ENCODE measurements around the gene CARHSP1.

Gene CARHSP1

DNA sequence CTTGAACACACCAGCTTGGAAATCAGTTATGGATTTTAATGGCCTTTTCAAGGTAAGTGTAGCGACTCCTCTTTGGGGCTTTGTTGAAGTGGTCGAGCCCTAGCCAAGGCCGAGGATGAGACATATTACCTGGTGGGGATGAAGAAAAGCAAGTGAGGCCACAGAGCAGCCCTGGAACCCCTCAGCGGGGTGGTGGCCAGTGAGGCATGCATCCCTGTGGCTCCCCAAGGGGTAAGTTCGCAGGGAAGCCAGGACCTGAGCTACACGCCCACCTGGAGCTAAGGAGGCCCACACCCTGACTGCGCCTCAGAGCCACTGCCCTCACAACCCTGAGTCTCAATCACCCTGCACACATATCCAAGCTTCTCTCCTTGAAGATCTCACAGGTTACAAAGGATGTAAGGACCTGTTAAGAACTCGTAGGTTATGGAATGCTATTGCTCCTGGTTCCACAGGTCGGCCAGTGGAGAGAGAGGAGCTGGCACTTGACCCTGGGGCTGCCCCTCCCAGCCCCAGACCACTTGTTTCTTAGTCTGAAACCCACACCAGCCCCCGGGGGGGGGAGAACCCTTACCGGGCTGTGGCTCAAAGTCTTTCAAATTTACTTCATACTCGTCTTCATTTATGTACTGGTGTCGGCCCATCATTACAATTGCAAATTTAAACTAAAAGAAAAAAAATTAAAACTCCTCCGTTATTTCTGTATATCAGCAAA, 25.3 kb upstream of the CARHSP1 start:
- no peak for DNase-seq (ENCODE audit: extremely low spot score)
- no peak for TF ChIP-seq ARNT (IDR thresholded peaks at IDR 0.05)
- TF ChIP-seq FOXK2 (IDR thresholded peaks at IDR 0.05): no peak
- ChIA-PET POLR2A (no interaction called here), CTCF (no interaction called here)

DNA sequence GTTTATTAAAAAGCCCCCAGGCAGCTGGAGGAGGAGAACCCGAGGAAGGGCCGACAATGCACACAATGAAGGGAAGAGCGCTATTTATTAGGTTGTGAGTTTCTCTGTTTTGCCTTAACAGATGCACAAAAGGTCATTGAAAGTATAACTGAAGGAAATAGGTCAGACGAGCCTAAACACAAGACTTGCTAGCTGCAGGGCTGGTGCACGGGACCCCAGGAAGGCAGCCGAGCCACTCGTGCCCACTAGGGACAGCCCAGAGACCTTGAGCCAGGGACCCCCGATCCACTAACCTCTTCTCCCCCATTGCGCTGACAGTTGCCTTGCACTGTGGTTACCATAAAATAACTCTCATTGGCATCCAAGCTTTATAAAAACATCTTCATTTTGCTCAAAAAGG, 24.6 kb upstream of the CARHSP1 start:
- POLR2A ChIA-PET: no interaction called here
- DNase-seq (ENCODE audit: extremely low spot score): no peak
- CTCF ChIA-PET: no interaction called here
- TF ChIP-seq, protein P1, sequence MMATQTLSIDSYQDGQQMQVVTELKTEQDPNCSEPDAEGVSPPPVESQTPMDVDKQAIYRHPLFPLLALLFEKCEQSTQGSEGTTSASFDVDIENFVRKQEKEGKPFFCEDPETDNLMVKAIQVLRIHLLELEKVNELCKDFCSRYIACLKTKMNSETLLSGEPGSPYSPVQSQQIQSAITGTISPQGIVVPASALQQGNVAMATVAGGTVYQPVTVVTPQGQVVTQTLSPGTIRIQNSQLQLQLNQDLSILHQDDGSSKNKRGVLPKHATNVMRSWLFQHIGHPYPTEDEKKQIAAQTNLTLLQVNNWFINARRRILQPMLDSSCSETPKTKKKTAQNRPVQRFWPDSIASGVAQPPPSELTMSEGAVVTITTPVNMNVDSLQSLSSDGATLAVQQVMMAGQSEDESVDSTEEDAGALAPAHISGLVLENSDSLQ (IDR thresholded peaks at IDR 0.05): no peak

DNA sequence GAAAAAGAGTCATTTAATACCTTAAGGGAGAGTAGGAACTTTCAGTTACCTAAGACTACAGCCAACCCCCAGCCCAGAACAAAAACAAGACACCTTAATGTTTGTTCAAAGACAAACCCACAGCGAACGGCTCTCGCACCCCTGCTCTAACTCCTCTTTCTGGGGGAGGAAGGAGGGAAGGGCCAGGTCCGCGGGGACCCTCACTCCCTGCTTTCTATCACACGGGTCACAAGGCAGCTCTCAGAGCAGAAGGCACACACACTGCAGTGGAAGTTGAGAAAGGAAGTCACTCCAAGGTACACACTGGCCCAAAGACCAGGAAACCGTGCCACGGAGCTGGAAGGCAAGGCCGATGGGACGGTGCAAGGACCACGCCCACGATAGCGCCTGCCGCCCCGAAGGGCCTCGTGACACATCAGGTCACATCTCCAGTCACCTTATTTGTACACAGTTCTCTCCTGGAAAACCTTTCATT, 23.3 kb upstream of the CARHSP1 start:
- ChIA-PET CTCF (no interaction called here), POLR2A (no interaction called here)
- TF ChIP-seq ARNT (IDR thresholded peaks at IDR 0.05) (no peak), ELF4 (IDR thresholded peaks at IDR 0.05) (no peak), FOXK2 (IDR thresholded peaks at IDR 0.05) (no peak), FOXM1 (IDR thresholded peaks at IDR 0.05; ENCODE audit: borderline replicate concordance) (no peak), CTBP1 (IDR thresholded peaks at IDR 0.05; ENCODE audit: borderline replicate concordance) (no peak), SUZ12 (IDR thresholded peaks at IDR 0.05) (no peak), L3MBTL2 (conservative IDR thresholded peaks at IDR 0.05) (no peak), LEF1 (IDR thresholded peaks at IDR 0.05; ENCODE audit: borderline replicate concordance) (no peak), BHLHE40 (IDR thresholded peaks at IDR 0.05; ENCODE audit: borderline replicate concordance) (no peak), ZNF384 (IDR thresholded peaks at IDR 0.05) (no peak), SP1 (IDR thresholded peaks at IDR 0.05) (no peak), HDGF (IDR thresholded peaks at IDR 0.05; ENCODE audit: borderline replicate concordance) (no peak), TARDBP (IDR thresholded peaks at IDR 0.05) (no peak), FOXA1 (IDR thresholded peaks at IDR 0.05) (no peak), NFRKB (IDR thresholded peaks at IDR 0.05) (no peak)
- TF ChIP-seq, protein P1 (IDR thresholded peaks at IDR 0.05): no peak
- no peak for DNase-seq (ENCODE audit: extremely low spot score)

DNA sequence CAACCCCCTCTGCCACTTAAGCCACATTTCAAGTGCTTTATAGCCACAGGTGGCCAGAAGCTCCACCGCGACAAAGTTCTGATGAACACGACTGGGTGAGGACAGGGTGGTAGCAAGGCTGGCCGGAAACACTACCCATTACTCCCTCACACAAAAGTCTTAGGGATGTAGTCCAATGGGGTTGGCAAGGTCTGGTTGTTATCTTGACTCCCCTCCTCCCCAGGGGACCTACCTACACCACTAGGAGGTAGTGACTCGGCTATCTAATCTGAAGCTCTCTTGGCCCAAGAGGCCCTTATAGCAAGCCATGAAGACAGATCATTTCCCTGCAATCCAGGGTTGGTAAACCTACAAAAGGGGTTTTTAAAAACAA, 21.7 kb upstream of the CARHSP1 start:
- no peak for DNase-seq (ENCODE audit: extremely low spot score)
- ChIA-PET POLR2A (no interaction called here), CTCF (no interaction called here)
- no peak for TF ChIP-seq ELF4 (IDR thresholded peaks at IDR 0.05)
- TF ChIP-seq L3MBTL2 (conservative IDR thresholded peaks at IDR 0.05): no peak
- TF ChIP-seq, protein P1 (IDR thresholded peaks at IDR 0.05): no peak
- TF ChIP-seq HDGF (IDR thresholded peaks at IDR 0.05; ENCODE audit: borderline replicate concordance): no peak
- TF ChIP-seq FOXA1 (IDR thresholded peaks at IDR 0.05): no peak
- TF ChIP-seq SUZ12 (IDR thresholded peaks at IDR 0.05): no peak
- no peak for TF ChIP-seq FOXM1 (IDR thresholded peaks at IDR 0.05; ENCODE audit: borderline replicate concordance)
- TF ChIP-seq ARNT (IDR thresholded peaks at IDR 0.05): no peak
- no peak for TF ChIP-seq NFRKB (IDR thresholded peaks at IDR 0.05)
- TF ChIP-seq TARDBP (IDR thresholded peaks at IDR 0.05): no peak
- no peak for TF ChIP-seq SP1 (IDR thresholded peaks at IDR 0.05)

DNA sequence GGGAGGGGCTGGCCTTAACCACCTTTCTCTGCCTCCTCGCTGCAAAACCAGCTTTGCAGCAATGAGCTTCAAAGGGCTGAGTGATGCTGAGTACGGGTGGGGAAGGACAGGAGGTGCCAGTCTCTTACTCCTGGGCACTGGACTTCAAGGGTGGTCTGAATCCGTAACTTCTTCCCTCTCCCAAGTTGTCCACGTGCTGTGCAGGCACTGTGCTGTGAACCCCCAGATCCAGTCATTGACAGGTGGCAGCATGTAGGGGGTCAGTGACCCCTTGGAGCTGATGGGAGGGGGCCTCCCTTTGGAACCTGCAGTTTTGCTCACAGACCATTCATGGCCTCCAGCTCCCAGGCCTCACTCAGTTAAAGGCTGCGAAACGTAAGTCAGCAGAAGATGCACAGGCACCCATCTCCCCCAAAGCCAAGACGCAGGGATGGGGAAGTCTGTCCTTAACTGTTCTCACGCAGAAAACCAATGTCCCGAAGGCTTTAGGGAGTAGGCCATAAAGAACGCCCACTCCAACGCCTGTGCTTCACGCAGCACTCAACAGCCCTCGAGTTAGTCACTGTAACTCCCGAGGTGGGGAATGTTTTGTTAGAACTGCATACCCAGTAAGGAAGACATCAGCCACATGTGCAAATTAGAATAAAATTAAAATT, 21.2 kb upstream of the CARHSP1 start:
- TF ChIP-seq FOXM1 (IDR thresholded peaks at IDR 0.05; ENCODE audit: borderline replicate concordance) (no peak), SP1 (IDR thresholded peaks at IDR 0.05) (no peak), BHLHE40 (IDR thresholded peaks at IDR 0.05; ENCODE audit: borderline replicate concordance) (no peak), ELF4 (IDR thresholded peaks at IDR 0.05) (no peak), LEF1 (IDR thresholded peaks at IDR 0.05; ENCODE audit: borderline replicate concordance) (no peak), ARNT (IDR thresholded peaks at IDR 0.05) (no peak), NFRKB (IDR thresholded peaks at IDR 0.05) (no peak), TARDBP (IDR thresholded peaks at IDR 0.05) (no peak), ZNF384 (IDR thresholded peaks at IDR 0.05) (no peak)
- no peak for DNase-seq (ENCODE audit: extremely low spot score)
- POLR2A ChIA-PET: interaction anchor here (1.2 kb wide), 1 partner anchor 272 kb away, joined by 3 read pairs; no protein-coding TSS in a partner anchor
- CTCF ChIA-PET: interaction anchor here (0.8 kb wide), 1 partner anchor 118 kb away, joined by 3 read pairs; no protein-coding TSS in a partner anchor

DNA sequence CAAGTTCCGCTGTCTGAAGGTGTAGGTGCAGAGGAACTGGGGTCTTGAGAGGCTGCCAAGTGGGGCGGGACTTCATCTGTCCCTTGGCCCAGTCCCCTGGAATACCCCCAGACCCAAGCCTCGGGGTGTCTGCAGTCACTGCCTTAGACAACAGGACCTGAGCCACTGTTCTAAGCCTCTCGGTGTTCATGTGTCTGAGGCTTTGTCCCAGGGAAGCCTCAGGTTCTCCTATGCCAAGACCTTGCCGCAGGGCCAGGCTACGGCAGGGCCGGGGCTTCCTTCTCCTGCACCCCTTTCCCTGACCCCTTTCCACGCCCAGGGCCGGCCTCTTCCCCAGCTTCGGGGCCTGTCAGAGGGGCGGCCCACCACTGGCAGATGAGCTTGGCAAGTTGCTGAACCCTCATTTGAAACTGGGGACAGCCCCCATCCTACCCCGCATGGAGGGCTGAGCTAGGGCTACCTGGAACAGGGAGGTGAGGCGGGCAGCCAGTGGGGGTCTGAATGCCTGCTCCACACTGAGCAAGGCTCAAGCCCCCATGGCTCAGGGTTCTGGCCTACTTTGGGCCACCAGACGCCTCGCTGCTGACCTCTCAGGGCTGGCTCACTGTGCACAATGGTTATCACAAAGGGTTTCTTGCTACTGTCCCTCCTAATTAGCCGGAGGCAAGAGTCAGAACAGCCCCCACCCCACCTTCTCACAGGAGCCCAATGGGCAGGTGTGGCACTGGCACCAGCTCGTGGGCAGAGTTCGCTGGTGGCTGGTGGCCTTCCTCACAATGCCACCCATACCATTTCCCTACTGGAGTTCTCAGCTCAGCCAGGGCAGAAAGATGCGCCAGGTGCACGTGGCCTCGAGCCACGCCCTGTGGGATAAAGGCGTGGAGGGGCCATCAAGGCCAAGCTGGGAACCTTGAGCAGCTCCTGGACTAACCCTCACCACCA, 20.4 kb upstream of the CARHSP1 start:
- TF ChIP-seq L3MBTL2 (conservative IDR thresholded peaks at IDR 0.05): no peak
- no peak for TF ChIP-seq ARNT (IDR thresholded peaks at IDR 0.05)
- no peak for TF ChIP-seq FOXK2 (IDR thresholded peaks at IDR 0.05)
- TF ChIP-seq FOXM1 (IDR thresholded peaks at IDR 0.05; ENCODE audit: borderline replicate concordance): no peak
- TF ChIP-seq SP1 (IDR thresholded peaks at IDR 0.05): no peak
- TF ChIP-seq SUZ12 (IDR thresholded peaks at IDR 0.05): no peak
- no peak for TF ChIP-seq CTBP1 (IDR thresholded peaks at IDR 0.05; ENCODE audit: borderline replicate concordance)
- no peak for TF ChIP-seq TARDBP (IDR thresholded peaks at IDR 0.05)
- no peak for TF ChIP-seq BHLHE40 (IDR thresholded peaks at IDR 0.05; ENCODE audit: borderline replicate concordance)
- TF ChIP-seq NFRKB (IDR thresholded peaks at IDR 0.05): no peak
- TF ChIP-seq ELF4 (IDR thresholded peaks at IDR 0.05): no peak
- TF ChIP-seq ZNF384 (IDR thresholded peaks at IDR 0.05): no peak
- TF ChIP-seq LEF1 (IDR thresholded peaks at IDR 0.05; ENCODE audit: borderline replicate concordance): no peak
- TF ChIP-seq FOXA1 (IDR thresholded peaks at IDR 0.05): no peak
- TF ChIP-seq, protein P1 (IDR thresholded peaks at IDR 0.05): no peak
- TF ChIP-seq HDGF (IDR thresholded peaks at IDR 0.05; ENCODE audit: borderline replicate concordance): no peak
- POLR2A ChIA-PET: interaction anchor here (1.2 kb wide), 1 partner anchor 271 kb away, joined by 3 read pairs; no protein-coding TSS in a partner anchor
- CTCF ChIA-PET: interaction anchor here (0.8 kb wide), 1 partner anchor 119 kb away, joined by 3 read pairs; no protein-coding TSS in a partner anchor
- DNase-seq (ENCODE audit: extremely low spot score): no peak

Data from HEK293T (cell line).